K562 treated with DMSO at 1 percent for 12 hours (cell line): ENCODE data around the gene RNF14. TPM values are rescaled to one million over a fixed set of nuclear protein-coding genes. Genes with fewer than 3 reads are reported as not detected.

Experiments
- total RNA-seq: library from RNA; unstranded; fragments of 300-600 nt; gene quantifications from 2 replicates; pipeline ENCODE4 v1.2.3, GENCODE V29; 2022; ENCODE audit not compliant: insufficient read depth

The RNF14 gene, protein sequence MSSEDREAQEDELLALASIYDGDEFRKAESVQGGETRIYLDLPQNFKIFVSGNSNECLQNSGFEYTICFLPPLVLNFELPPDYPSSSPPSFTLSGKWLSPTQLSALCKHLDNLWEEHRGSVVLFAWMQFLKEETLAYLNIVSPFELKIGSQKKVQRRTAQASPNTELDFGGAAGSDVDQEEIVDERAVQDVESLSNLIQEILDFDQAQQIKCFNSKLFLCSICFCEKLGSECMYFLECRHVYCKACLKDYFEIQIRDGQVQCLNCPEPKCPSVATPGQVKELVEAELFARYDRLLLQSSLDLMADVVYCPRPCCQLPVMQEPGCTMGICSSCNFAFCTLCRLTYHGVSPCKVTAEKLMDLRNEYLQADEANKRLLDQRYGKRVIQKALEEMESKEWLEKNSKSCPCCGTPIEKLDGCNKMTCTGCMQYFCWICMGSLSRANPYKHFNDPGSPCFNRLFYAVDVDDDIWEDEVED
- total RNA-seq, result 36.4 and 40.7 TPM in 2 replicates

DNA sequence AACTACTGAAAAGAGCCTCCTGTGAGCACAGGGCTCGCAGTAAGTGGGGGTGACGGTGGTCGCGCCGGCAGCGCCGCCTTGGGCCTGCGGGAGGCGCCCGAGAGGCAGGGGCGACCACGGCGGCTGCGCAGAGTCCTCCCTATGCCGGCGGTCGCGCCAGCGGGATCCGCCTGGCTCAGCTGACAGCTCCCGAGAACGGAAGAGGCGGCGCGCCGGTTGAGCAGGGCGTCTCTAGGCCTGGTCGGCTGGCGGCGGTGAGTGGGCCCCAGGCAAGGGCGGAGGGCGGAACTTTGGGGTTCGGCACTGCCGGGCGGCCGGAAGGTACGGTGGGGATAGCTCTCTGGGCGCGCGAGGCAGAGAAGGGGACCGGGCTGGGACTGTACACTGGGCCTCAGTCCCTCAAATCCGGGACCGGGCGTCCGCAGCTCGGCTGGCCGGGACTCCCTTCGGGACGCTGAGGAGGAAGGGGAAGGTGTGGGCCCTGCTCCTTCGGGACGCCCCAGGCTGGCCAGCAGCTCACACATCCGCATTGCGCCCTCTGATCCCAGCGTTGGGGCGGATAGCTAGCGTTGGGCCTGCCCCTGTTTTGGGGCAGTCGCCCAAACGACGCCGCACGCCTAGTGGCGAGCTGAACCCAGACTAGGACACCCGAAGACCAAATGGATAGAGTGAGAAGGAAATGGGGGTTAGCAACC, at the start of gene RNF14:
RNF14 (plus strand) TSS at position 192 of the 695 bp plus-strand sequence. CDS start 4,484 bp downstream, outside the sequence.

DNA sequence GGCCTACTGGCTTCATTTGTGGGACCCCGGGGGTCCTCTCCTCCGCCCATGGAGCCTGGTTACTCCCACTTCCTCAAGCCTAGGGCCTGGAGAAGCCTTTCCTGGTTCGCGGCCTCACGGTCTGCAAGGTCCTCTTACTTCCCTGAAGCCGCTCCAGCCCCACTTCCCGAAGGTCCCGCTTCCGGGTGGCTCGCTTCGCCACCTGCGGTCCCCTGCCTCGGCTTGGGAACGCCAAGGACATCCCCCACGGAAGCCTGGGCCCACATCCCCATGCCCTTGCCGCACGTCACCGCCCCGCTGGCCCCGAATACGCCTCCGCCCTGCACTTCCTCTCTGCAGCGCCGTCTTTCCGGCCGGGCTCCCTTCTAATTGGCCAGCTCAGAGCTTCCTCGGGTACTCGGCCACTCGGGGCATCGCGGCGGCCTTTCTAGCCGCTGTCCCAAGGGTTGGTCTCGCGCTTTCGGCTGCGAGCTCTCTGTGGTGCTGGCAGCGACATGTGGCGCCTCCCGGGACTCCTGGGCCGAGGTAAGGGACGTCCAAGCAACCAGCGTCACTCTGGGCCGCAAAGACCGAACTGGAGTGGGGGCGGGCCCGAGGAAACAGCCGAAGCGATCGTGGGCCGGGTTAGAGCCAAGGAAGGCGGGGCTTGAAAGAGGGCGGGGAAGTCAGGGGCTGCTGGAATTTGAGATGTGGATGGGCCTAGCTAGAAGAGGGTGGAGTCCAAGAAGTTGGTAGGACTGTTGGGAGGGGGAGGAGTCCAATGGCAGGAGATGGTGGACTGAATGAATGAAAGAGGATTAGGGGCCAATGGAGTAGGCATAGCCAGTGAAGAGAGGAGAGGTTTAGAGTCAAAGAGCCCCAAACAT, 45.2 kb upstream of the RNF14 start, which contains the start of gene DELE1:
DELE1 (plus strand) TSS at position 424 of the 866 bp plus-strand sequence; CDS start at position 495, 71 bp downstream.

DNA sequence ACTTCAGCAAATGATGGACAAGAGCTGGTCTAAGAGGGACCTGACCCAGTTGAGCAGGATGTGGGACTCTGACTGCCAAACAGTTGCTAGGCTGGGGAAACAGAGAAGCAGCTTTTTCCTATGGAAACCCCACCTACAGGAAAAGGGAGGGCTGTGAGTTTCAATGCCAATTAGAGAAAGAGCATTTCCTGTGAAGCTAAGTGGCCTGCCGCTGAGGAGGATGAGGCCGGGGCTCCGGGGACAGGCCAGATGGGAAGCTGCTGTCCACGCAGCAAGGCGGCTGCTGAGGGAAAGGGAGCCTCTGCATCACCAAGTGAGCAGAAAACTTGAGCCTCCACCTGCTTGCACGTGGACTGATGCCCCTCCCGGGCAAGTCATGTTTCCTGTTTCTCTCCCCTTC, 10.8 kb upstream of the RNF14 start, which contains the start of gene PCDH12:
PCDH12 (minus strand) TSS at position 90 of the 400 bp plus-strand sequence. CDS start 351 bp downstream, outside the sequence.

DNA sequence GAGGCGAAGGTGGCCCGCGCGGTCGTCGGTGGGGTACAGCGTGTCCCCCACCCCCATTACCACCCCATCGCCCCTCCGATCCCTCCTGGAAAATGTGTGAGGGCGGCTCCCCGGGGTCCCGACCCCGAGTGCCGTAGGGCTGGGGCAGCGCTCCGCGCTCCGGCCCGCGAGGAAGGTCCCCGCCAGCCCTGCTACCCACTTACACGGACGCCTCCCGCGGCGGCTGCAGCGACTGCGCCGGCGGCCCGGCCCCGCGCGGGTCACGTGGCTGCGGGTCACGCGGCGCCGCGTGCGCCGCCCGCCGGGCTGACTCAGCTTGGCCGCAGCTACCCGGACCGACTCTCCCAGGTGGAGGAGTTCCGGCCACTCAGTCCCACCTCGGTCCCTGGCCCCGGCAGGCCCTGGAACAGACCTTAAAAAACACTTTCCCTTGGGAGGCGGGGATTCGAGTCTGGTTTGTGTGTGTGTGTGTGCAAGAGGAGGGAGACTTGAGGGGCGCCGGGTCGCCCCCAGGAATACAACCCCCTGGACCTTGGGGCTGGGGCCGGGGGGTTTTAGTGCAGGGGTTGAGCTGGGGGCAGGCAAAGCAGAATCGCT, 44.0 kb downstream of the RNF14 start, which contains the start of gene GNPDA1:
GNPDA1 (minus strand) TSS at position 236 of the 597 bp plus-strand sequence. CDS start 992 bp downstream, outside the sequence.

Other genes with a start within 250 kb of the RNF14 start
- 0.40 and 1.5 TPM in 2 replicates for gene PCDH1, start 90.7 kb upstream of the RNF14 start, total RNA-seq
- gene DELE1, start 45.2 kb upstream of the RNF14 start, total RNA-seq, result 36.8 and 59.8 TPM in 2 replicates
- 0.18 and 1.2 TPM in 2 replicates for gene PCDH12, start 10.9 kb upstream of the RNF14 start, total RNA-seq
- gene GNPDA1, start 43.9 kb downstream of the RNF14 start, total RNA-seq, result 26.5 and 45.2 TPM in 2 replicates
- 19.1 and 37.7 TPM in 2 replicates for gene NDFIP1, start 139.7 kb downstream of the RNF14 start, total RNA-seq